ENCODE data around the gene CIDEC. TPM values are rescaled to one million over a fixed set of nuclear protein-coding genes. Genes with fewer than 3 reads are reported as not detected.

CIDEC gene
- total and polyA plus RNA-seq, 2 of the 13 experiments (the other 11 are each of a cell fraction or from before 2014, with no cell fraction given) = 2.5 to 10.4 TPM

- TF ChIP-seq KLF6 (CRISPR knock-in tag; IDR thresholded peaks at IDR 0.05) (no peak), ARID2 (CRISPR knock-in tag; IDR thresholded peaks at IDR 0.05; ENCODE audit: borderline replicate concordance) (no peak), MTA1 (CRISPR knock-in tag; IDR thresholded peaks at IDR 0.05; ENCODE audit: borderline replicate concordance) (no peak), RNF2 (conservative IDR thresholded peaks at IDR 0.05; ENCODE audit: low read depth) (no peak), ZNF75D (CRISPR knock-in tag; IDR thresholded peaks at IDR 0.05; ENCODE audit: borderline replicate concordance) (no peak), PRDM15 (CRISPR knock-in tag; IDR thresholded peaks at IDR 0.05) (no peak), TARDBP (CRISPR knock-in tag; IDR thresholded peaks at IDR 0.05) (no peak), REL (CRISPR knock-in tag; conservative IDR thresholded peaks at IDR 0.05) (no peak), ZNF468 (CRISPR knock-in tag; IDR thresholded peaks at IDR 0.05) (no peak), ZNF275 (CRISPR knock-in tag; IDR thresholded peaks at IDR 0.05; ENCODE audit: borderline replicate concordance) (no peak), ATF5 (CRISPR knock-in tag; IDR thresholded peaks at IDR 0.05; ENCODE audit: low read depth) (no peak), ZNF839 (CRISPR knock-in tag; IDR thresholded peaks at IDR 0.05; ENCODE audit: borderline replicate concordance) (no peak), TP53 (CRISPR knock-in tag; conservative IDR thresholded peaks at IDR 0.05) (0 out of 2 replicates have a peak, but pooled peaks have one; percentile 9), ZNF605 (CRISPR knock-in tag; IDR thresholded peaks at IDR 0.05) (no peak), CHD2 (IDR thresholded peaks at IDR 0.05; ENCODE audit: low read depth, low read length) (no peak), ZNF775 (CRISPR knock-in tag; IDR thresholded peaks at IDR 0.05; ENCODE audit: borderline replicate concordance) (0 out of 2 replicates have a peak, but pooled peaks have one; percentile 9), ZNF124 (CRISPR knock-in tag; IDR thresholded peaks at IDR 0.05) (no peak)
- TF ChIP-seq, protein P1, sequence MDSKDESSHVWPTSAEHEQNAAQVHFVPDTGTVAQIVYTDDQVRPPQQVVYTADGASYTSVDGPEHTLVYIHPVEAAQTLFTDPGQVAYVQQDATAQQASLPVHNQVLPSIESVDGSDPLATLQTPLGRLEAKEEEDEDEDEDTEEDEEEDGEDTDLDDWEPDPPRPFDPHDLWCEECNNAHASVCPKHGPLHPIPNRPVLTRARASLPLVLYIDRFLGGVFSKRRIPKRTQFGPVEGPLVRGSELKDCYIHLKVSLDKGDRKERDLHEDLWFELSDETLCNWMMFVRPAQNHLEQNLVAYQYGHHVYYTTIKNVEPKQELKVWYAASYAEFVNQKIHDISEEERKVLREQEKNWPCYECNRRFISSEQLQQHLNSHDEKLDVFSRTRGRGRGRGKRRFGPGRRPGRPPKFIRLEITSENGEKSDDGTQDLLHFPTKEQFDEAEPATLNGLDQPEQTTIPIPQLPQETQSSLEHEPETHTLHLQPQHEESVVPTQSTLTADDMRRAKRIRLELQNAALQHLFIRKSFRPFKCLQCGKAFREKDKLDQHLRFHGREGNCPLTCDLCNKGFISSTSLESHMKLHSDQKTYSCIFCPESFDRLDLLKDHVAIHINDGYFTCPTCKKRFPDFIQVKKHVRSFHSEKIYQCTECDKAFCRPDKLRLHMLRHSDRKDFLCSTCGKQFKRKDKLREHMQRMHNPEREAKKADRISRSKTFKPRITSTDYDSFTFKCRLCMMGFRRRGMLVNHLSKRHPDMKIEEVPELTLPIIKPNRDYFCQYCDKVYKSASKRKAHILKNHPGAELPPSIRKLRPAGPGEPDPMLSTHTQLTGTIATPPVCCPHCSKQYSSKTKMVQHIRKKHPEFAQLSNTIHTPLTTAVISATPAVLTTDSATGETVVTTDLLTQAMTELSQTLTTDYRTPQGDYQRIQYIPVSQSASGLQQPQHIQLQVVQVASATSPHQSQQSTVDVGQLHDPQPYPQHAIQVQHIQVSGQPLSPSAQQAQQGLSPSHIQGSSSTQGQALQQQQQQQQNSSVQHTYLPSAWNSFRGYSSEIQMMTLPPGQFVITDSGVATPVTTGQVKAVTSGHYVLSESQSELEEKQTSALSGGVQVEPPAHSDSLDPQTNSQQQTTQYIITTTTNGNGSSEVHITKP (CRISPR knock-in tag; IDR thresholded peaks at IDR 0.05; ENCODE audit: low read depth) = no peak
- TF ChIP-seq, protein P2, sequence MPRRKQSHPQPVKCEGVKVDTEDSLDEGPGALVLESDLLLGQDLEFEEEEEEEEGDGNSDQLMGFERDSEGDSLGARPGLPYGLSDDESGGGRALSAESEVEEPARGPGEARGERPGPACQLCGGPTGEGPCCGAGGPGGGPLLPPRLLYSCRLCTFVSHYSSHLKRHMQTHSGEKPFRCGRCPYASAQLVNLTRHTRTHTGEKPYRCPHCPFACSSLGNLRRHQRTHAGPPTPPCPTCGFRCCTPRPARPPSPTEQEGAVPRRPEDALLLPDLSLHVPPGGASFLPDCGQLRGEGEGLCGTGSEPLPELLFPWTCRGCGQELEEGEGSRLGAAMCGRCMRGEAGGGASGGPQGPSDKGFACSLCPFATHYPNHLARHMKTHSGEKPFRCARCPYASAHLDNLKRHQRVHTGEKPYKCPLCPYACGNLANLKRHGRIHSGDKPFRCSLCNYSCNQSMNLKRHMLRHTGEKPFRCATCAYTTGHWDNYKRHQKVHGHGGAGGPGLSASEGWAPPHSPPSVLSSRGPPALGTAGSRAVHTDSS (CRISPR knock-in tag; conservative IDR thresholded peaks at IDR 0.05) = 0 out of 2 replicates have a peak, but pooled peaks have one; percentile 69
Measured at GRCh38 chr3:9891072-9891622, 11.1 kb upstream of the CIDEC start (continued).

Data from HepG2 (cell line).